ENCODE results near the gene APOL2.
"Not testable (repeated sequence)": the region's sequence is repeated elsewhere in the genome, so short reads cannot be mapped to it uniquely, and the experiment has no call there.

Gene APOL2

GRCh38 chr22:36234919-36235318 lies 4.4 kb downstream of the APOL2 start:
- Histone ChIP-seq H3K36me3 (no peaks in the 10 kb centered on the region), H3K27me3 (no peaks in the 10 kb centered on the region), H3K4me1 (peaks cover 3% of the 10 kb centered on the region; the same call in 1 of the 2 replicates), H3K9me3 (no peaks in the 10 kb centered on the region; the same call in 1 of the 2 replicates), H3K4me3 (ENCODE audit: low read depth, low read length) (no peak overlapping the region)
- no peak for DNase-seq
- TF ChIP-seq, protein P1, sequence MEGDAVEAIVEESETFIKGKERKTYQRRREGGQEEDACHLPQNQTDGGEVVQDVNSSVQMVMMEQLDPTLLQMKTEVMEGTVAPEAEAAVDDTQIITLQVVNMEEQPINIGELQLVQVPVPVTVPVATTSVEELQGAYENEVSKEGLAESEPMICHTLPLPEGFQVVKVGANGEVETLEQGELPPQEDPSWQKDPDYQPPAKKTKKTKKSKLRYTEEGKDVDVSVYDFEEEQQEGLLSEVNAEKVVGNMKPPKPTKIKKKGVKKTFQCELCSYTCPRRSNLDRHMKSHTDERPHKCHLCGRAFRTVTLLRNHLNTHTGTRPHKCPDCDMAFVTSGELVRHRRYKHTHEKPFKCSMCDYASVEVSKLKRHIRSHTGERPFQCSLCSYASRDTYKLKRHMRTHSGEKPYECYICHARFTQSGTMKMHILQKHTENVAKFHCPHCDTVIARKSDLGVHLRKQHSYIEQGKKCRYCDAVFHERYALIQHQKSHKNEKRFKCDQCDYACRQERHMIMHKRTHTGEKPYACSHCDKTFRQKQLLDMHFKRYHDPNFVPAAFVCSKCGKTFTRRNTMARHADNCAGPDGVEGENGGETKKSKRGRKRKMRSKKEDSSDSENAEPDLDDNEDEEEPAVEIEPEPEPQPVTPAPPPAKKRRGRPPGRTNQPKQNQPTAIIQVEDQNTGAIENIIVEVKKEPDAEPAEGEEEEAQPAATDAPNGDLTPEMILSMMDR (IDR thresholded peaks at IDR 0.05; ENCODE audit: low read depth, low read length), result no peak

- TF ChIP-seq, protein P1 (IDR thresholded peaks at IDR 0.05; ENCODE audit: low read depth, low read length), result no peak
- H3K27me3 ChIP-seq, result no peaks in the 10 kb centered on the region
- no peaks in the 10 kb centered on the region; the same call in 1 of the 2 replicates for H3K9me3 ChIP-seq
- no peaks in the 10 kb centered on the region for H3K4me1 ChIP-seq
- no peaks in the 10 kb centered on the region for H3K36me3 ChIP-seq
- H3K4me3 ChIP-seq (ENCODE audit: low read depth, low read length), result no peak overlapping the region
- no peak for DNase-seq
Measured at GRCh38 chr22:36234213-36234612, 5.1 kb downstream of the APOL2 start.

GRCh38 chr22:36233796-36234195 lies 5.5 kb downstream of the APOL2 start:
- no peak for DNase-seq
- Histone ChIP-seq H3K27me3 (no peaks in the 10 kb centered on the region), H3K4me1 (no peaks in the 10 kb centered on the region), H3K9me3 (no peaks in the 10 kb centered on the region; the same call in 1 of the 2 replicates), H3K36me3 (no peaks in the 10 kb centered on the region), H3K4me3 (ENCODE audit: low read depth, low read length) (no peak overlapping the region)
- TF ChIP-seq, protein P1 (IDR thresholded peaks at IDR 0.05; ENCODE audit: low read depth, low read length), result no peak

GRCh38 chr22:36232715-36233401 lies 6.5 kb downstream of the APOL2 start:
- H3K36me3 ChIP-seq, result no peaks in the 10 kb centered on the region
- no peaks in the 10 kb centered on the region for H3K4me1 ChIP-seq

GRCh38 chr22:36231051-36231450 lies 8.3 kb downstream of the APOL2 start:
- TF ChIP-seq, protein P1 (IDR thresholded peaks at IDR 0.05; ENCODE audit: low read depth, low read length), result peak; percentile 22; the same call in 1 of the 2 replicates
- H3K27me3 ChIP-seq; H3K9me3 ChIP-seq; H3K4me3 ChIP-seq (ENCODE audit: low read depth, low read length); H3K36me3 ChIP-seq; DNase-seq; H3K4me1 ChIP-seq: not testable (repeated sequence)

More at GRCh38 chr22:36232715-36233401, 6.5 kb downstream of the APOL2 start:
- DNase-seq, result no peak
- H3K27me3 ChIP-seq, result no peaks in the 10 kb centered on the region
- TF ChIP-seq, protein P1 (IDR thresholded peaks at IDR 0.05; ENCODE audit: low read depth, low read length), result no peak
- H3K9me3 ChIP-seq, result no peaks in the 10 kb centered on the region; the same call in 1 of the 2 replicates
- no peak overlapping the region for H3K4me3 ChIP-seq (ENCODE audit: low read depth, low read length)

GRCh38 chr22:36229649-36230048 lies 9.7 kb downstream of the APOL2 start:
- H3K4me3 ChIP-seq (ENCODE audit: low read depth, low read length); H3K4me1 ChIP-seq; H3K9me3 ChIP-seq; H3K27me3 ChIP-seq; DNase-seq; H3K36me3 ChIP-seq: not testable (repeated sequence)

Measured in BE2C (cell line).